ENCODE measurements around the gene AGBL1.

DNA sequence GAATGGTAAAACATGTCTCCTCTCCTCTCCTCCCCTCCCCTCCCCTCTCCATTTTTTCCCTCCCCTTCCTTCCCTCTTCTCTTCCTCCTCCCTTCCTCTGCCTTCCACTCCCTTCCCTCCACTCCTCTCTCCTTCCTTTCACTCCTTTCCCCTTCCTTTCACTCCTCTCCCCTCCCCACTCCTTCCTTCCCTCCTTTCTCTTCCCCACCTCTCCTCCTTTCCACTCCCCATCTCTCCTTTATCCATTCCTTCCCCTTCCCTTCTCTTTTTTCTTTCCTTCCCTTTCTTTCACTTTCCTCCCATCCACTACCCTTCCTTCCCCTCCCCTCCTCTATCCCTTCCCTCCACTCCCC, 621.9 kb downstream of the AGBL1 start:
- TF ChIP-seq, protein P1, sequence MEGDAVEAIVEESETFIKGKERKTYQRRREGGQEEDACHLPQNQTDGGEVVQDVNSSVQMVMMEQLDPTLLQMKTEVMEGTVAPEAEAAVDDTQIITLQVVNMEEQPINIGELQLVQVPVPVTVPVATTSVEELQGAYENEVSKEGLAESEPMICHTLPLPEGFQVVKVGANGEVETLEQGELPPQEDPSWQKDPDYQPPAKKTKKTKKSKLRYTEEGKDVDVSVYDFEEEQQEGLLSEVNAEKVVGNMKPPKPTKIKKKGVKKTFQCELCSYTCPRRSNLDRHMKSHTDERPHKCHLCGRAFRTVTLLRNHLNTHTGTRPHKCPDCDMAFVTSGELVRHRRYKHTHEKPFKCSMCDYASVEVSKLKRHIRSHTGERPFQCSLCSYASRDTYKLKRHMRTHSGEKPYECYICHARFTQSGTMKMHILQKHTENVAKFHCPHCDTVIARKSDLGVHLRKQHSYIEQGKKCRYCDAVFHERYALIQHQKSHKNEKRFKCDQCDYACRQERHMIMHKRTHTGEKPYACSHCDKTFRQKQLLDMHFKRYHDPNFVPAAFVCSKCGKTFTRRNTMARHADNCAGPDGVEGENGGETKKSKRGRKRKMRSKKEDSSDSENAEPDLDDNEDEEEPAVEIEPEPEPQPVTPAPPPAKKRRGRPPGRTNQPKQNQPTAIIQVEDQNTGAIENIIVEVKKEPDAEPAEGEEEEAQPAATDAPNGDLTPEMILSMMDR (IDR thresholded peaks at IDR 0.05; ENCODE audit: insufficient read depth, low read depth, low read length), result no peak
- no peak for TF ChIP-seq EZH2 (IDR thresholded peaks at IDR 0.05; ENCODE audit: insufficient read depth, low read length)
